GM21423 (cell line): ENCODE measurements around the gene ARSA.
"Not testable (repeated sequence)": the region's sequence is repeated elsewhere in the genome, so short reads cannot be mapped to it uniquely, and the experiment has no call there.

ENCODE experiments used
- ATAC-seq: cut with Tn5 transposase; IDR thresholded peaks from one replicate; pipeline ENCODE4 v1.9.1; 2021; ENCODE audit warnings: mild to moderate bottlenecking, moderate library complexity; ENCODE audit not compliant: unreplicated experiment

Gene ARSA

GRCh38 chr22:50627642-50628542 lies at the start of gene ARSA:
TSS of gene ARSA (minus strand) at chr22:50628152. CDS start at chr22:50627779, 373 bp downstream.
- ATAC-seq = peak; percentile 71

GRCh38 chr22:50676661-50677492 lies 48.9 kb upstream of the ARSA start:
- no peak for ATAC-seq

GRCh38 chr22:50676180-50676636 lies 48.3 kb upstream of the ARSA start:
- no peak for ATAC-seq

DNA sequence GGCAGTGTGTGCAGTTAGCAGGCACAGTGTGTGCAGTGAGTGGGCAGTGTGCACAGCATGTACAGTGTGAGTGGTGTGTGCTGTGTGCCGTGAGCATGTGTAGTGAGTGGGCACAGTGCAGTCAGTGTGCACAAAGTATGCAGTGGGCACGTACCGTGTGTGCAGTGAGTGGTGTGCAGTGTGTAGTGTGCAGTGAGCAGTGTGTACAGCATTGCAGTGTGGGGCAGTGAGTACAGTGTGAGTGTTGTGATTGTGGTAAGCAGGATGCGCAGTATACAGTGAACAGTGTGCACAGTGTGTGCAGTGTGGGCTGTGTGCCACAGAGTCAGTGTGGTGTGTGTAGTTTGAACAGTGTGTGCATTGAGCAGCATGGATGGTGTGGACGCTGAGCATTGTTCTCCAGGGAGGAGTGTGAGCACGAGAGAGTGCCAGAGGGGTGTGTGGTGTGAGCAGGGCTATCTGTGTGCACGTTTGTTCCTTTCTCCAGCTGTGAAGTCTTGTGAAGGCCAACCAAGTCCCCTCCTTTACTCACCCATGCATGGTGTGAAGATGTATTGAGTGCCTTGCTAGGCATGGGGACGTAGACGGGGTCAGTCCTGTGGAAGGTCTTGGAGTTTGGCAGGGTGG lies 47.7 kb upstream of the ARSA start:
- ATAC-seq = no peak

DNA sequence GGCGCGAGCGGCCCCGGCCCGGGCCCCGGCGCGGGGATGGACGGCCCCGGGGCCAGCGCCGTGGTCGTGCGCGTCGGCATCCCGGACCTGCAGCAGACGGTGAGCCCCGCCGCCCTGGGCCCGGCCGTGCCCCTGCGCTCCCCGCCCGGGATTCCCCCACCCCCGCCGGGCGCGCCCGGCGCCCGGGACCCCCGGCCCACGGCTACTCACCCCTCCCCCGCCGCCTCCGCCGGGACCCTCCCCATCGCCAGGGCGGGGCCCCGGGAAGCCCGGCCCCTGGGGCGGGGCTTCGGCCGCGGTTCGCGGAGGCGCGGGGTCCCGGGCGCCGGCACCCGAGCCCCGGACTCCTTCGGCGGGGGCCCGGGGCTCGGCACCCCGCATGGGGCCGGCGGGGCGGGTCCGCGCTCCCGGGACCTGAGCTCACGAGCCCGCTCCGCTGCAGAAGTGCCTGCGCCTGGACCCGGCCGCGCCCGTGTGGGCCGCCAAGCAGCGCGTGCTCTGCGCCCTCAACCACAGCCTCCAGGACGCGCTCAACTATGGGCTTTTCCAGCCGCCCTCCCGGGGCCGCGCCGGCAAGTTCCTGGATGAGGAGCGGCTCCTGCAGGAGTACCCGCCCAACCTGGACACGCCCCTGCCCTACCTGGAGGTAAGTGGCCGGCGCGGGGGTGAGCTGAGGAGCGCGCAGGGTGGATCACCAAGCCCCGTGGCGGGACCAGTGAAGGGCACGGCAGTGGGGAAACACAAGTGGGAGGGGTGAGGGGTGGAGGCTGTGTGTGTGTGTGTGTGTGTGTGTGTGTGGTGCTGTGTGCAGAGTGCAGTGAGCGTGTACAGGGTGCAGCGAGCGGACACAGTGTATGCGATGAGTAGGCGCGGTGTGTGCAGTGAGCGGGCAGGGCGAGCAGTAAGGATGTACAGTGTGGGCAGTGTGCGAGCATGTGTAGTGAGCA lies 46.9 kb upstream of the ARSA start:
- no peak for ATAC-seq

GRCh38 chr22:50674130-50674500 lies 46.2 kb upstream of the ARSA start:
- ATAC-seq = no peak

DNA sequence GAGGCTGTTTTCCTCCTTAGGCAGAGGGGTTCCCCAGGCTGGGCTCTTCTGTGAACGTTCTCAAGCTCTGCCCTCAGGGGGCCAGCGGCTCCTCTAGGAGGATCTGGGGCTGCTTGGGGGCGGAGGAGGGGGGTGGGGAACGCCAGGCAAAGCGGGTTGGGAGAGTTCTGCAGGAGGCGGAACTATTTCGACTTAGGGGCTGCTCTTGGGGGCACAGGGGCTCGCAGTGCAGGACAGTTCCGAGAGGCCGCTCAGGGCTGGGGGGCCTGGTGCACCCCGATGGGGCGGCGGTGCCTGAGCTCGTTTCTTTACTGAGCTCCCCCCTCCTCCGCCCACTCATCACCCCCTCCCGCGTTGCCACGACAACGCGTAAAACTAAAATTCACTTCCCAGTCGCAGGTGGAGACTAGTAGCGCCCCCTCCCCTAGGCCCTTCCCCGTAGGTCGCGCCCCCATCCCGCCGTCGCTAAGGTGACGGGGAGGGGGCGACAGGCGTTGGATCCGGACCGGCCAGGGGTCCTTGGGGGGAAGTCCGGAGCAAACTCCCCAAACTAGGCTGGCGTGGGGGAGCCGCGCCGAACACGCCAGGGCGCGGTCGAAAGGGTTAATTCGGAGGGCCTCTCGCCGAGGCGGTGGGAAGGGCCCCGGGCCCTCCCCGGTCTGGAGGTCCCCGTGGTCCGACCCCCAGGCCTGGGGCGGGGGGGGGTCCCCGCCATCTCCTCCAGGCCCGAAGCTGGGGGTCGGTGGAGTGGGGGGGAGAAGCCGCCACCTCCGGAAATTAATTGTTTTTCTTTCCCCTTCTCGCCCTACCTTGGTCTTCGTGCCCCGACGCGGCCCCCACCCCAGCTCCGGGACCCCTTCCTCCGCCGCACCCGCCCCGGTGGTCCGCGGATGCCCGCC lies 45.5 kb upstream of the ARSA start:
- ATAC-seq = no peak

- no peak for ATAC-seq
Observed at GRCh38 chr22:50672471-50673230, 44.7 kb upstream of the ARSA start, which contains the start of gene SHANK3. TSS of gene SHANK3 (plus strand) at chr22:50672823.

DNA sequence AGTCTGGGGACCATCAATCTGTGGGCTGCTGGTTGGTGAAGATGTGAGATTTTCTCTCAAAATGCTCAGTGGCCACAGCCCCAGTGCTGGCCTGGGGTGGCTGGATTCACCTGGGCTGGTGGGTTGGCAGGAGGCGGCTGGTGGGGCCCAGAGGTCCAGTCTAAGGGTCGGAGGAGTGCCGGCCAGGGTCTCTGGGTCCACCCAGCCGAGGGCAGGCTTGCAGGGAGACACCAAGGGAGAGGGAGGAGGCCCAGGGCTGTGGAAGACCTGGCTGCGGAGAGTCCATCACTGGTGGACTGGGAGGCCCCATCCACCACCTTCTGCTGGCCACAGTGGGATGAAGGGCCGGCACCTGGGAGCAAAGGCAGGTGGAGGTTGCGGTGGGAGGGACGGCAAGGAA lies 44.1 kb upstream of the ARSA start:
- ATAC-seq = no peak

GRCh38 chr22:50671641-50672040 lies 43.7 kb upstream of the ARSA start:
- ATAC-seq = no peak

DNA sequence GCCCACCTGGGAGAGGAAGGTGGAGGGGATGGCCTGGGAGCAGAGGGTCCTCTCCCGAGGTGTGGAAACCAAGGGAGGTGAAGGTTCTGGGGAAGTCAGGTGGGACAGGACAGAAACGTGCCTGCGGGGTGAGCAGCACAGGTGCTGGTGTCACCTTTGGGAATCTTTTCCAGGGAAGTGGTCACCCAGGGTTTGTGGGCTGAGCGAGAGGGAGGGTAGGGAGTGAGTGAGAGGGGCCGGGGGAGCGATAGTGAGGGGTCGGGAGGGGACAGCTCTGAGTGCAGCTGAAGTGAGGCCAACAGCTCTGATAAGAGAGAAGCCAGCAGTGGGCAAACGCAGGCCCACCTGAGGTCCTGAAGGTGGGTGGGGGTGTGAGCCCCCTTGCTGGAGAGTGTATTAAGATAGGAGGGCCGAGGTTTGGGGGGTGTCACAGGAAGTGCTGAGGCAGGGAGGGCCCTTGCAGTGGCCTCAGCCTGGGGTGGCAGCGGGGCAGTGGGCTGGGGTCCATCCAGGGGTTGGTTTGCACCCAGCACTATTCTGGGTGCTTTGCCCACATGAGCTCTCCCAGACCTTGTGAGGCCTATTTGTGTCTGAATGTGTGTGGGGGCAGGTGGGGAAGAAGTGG lies 43.1 kb upstream of the ARSA start:
- no peak for ATAC-seq

DNA sequence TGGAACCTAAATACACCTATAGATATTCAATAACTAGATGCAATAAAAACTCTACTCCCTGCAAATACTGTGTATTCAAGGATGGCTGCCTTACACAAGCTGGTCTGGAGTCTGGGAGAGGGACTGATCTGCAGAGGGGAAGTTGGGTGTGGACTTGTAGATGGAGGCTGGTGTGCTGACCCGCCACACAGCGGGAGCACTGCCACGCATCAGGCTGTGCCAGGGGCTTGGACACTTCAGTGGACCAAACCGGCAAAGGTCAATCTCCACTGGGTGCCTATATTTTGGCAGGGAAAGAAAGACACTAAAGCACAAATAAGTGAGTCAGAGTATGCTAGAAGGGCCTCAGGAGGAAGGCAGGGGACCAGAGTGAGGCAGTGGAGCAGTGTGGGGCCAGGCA lies 42.6 kb upstream of the ARSA start:
- ATAC-seq = no peak

- no peak for ATAC-seq
Observed at GRCh38 chr22:50665738-50666137, 37.8 kb upstream of the ARSA start.

DNA sequence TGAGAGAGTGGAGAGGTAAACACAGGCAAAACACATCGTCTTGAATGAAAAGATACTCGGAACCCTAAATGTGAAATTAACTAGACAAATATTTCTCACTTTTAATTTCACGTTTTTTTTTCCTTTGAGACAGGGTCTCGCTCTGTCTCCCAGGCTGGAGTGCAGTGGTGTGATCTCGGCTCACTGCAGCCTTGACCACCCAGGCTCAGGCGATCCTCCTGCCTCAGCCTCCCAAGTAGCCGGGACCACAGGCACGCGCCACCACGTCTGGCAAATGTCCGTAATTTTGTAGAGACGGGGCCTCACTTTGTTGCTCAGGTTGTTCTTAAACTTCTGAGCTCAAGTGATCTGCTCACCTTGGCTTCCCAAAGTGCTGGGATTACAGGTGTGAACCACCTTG lies 37.3 kb upstream of the ARSA start:
- ATAC-seq = no peak

- no peak for ATAC-seq
Observed at GRCh38 chr22:50660306-50660705, 32.4 kb upstream of the ARSA start.

DNA sequence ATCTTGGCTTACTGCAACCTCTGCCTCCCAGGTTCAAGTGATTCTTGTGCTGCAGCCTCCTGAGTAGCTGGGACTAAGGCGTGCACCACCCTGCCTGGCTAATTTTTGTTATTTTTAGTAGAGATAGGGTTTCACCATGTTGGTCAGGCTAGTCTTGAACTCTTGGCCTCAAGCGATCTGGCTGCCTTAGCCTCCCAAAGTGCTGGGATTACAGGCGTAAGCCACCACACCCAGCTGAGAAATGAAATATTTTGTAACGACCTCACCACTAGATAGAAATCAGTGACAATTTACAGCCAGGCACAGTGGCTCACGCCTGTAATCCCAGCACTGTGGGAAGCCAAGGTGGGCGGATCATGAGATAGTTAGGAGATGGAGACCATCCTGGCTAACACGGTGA lies 31.8 kb upstream of the ARSA start:
- not testable (repeated sequence) for ATAC-seq

DNA sequence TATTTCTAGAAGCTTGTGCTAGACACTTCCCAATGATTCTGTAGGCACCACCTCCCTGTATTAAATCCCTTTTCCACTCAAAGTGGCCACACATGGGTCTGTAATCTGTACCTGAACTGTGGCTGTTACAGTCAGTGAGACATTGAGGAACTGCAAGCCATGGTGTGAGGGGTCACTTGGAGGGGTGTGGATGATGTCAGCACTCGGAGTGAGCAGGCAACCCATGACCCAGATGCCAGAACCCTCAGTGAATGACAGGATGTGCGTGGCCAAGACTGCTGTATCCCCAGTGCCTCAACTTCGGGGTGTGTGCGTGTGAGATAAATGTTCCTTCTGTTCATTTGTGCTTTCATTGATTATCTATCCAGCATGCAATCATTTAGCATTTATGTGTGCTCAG lies 30.0 kb upstream of the ARSA start:
- no peak for ATAC-seq
